Measurements from ENCODE around the gene ST8SIA4.

ST8SIA4 gene

DNA sequence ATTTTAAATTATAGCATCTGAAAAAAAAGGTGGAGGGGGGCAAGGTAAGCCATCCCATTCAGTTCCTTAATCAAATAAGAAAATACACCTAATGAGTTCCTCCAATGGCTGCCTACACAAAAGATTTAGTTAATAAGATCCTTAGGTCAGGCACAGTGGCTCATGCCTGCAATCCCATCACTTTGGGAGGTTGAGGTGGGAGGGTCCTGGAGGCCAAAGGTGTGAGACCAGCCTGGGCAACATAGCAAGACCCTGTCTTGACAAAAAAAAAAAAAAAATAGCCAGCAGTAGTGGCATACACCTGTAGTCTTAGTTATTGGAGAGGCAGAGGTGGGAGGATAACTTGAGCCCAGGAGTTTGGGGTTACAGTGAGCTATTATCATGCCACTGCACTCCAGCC is 78.4 kb downstream of the ST8SIA4 start:
- H4K91ac ChIP-seq (ENCODE audit: low read length): no peak overlapping the region
- no peak overlapping the region for H2AFZ ChIP-seq (ENCODE audit: low read depth, low read length)
- H3K27me3 ChIP-seq (ENCODE audit: control insufficient read depth in 1 of 2, insufficient read depth in 1 of 2, low read length in 2 of 2): no peaks in the 10 kb centered on the region
- H3K4ac ChIP-seq (ENCODE audit: low read depth in 1 of 2, low read length in 2 of 2): no peak overlapping the region
- no peaks in the 10 kb centered on the region for H3K36me3 ChIP-seq (ENCODE audit: control insufficient read depth in 1 of 2, insufficient read depth in 2 of 2, low read depth in 1 of 2, low read length in 2 of 2)
- no peak for DNase-seq
- H3K4me2 ChIP-seq (ENCODE audit: low read length, poor library complexity, severe bottlenecking): no peak overlapping the region
- H3K79me1 ChIP-seq (replicated peaks; ENCODE audit: low read length, poor library complexity, severe bottlenecking): no peaks in the 10 kb centered on the region
- H3K23ac ChIP-seq (ENCODE audit: low read length in 2 of 2): no peak overlapping the region
- H2BK12ac ChIP-seq (ENCODE audit: low read length in 2 of 2): no peak overlapping the region
- H3K4me3 ChIP-seq (ENCODE audit: insufficient read depth in 1 of 2, low read depth in 1 of 2, low read length in 2 of 2): no peak overlapping the region
- no peak overlapping the region for H2BK15ac ChIP-seq (ENCODE audit: low read depth, poor library complexity, severe bottlenecking)
- no peak overlapping the region for H3K14ac ChIP-seq (ENCODE audit: low read length in 2 of 2)
- H3K9me3 ChIP-seq (ENCODE audit: control insufficient read depth, low read length): no peaks in the 10 kb centered on the region
- H2BK120ac ChIP-seq (ENCODE audit: low read depth, low read length): no peak overlapping the region
- H2AK5ac ChIP-seq (ENCODE audit: low read length, severe bottlenecking): no peak overlapping the region
- H3K27ac ChIP-seq (ENCODE audit: low read length, poor library complexity, severe bottlenecking): no peak overlapping the region
- no peaks in the 10 kb centered on the region for H3K4me1 ChIP-seq (ENCODE audit: control insufficient read depth, insufficient read depth, low read depth, low read length)
- H2BK5ac ChIP-seq (ENCODE audit: low read depth, low read length, poor library complexity, severe bottlenecking): no peak overlapping the region
- H4K8ac ChIP-seq (ENCODE audit: low read length): no peak overlapping the region
- H3K18ac ChIP-seq (ENCODE audit: low read depth in 1 of 2, low read length in 2 of 2): no peak overlapping the region
- H3K9ac ChIP-seq (ENCODE audit: low read length): no peak overlapping the region

DNA sequence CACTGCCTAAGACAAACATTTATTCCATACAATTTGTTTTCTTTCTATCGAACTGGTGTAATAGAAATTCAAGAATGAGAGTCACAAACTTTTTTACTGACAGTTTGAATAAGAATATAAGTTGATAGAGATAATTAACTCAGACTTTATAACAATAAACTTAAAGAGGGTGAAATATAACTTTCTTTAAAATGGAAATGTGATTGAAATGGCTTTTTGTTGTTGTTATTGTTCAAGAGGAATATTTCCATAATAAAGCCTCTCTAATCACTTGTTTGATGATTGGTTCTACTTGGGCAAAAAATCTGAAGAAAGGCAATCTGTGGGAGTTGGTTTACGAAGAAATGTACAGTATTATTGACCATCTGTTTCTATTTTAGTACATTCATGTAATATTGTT is 79.3 kb downstream of the ST8SIA4 start:
- Histone ChIP-seq H2AFZ (ENCODE audit: low read depth, low read length) (no peak overlapping the region), H3K4ac (ENCODE audit: low read depth in 1 of 2, low read length in 2 of 2) (no peak overlapping the region), H3K14ac (ENCODE audit: low read length in 2 of 2) (no peak overlapping the region), H2BK12ac (ENCODE audit: low read length in 2 of 2) (no peak overlapping the region), H3K27ac (ENCODE audit: low read length, poor library complexity, severe bottlenecking) (no peak overlapping the region), H3K18ac (ENCODE audit: low read depth in 1 of 2, low read length in 2 of 2) (no peak overlapping the region), H4K91ac (ENCODE audit: low read length) (no peak overlapping the region), H3K36me3 (ENCODE audit: control insufficient read depth in 1 of 2, insufficient read depth in 2 of 2, low read depth in 1 of 2, low read length in 2 of 2) (no peaks in the 10 kb centered on the region), H2BK5ac (ENCODE audit: low read depth, low read length, poor library complexity, severe bottlenecking) (no peak overlapping the region), H2BK120ac (ENCODE audit: low read depth, low read length) (no peak overlapping the region), H3K4me1 (ENCODE audit: control insufficient read depth, insufficient read depth, low read depth, low read length) (no peaks in the 10 kb centered on the region), H2AK5ac (ENCODE audit: low read length, severe bottlenecking) (no peak overlapping the region), H3K27me3 (ENCODE audit: control insufficient read depth in 1 of 2, insufficient read depth in 1 of 2, low read length in 2 of 2) (no peaks in the 10 kb centered on the region), H3K9me3 (ENCODE audit: control insufficient read depth, low read length) (no peaks in the 10 kb centered on the region), H3K79me1 (replicated peaks; ENCODE audit: low read length, poor library complexity, severe bottlenecking) (no peaks in the 10 kb centered on the region), H3K4me3 (ENCODE audit: insufficient read depth in 1 of 2, low read depth in 1 of 2, low read length in 2 of 2) (no peak overlapping the region), H4K8ac (ENCODE audit: low read length) (no peak overlapping the region), H3K23ac (ENCODE audit: low read length in 2 of 2) (no peak overlapping the region), H3K4me2 (ENCODE audit: low read length, poor library complexity, severe bottlenecking) (no peak overlapping the region), H2BK15ac (ENCODE audit: low read depth, poor library complexity, severe bottlenecking) (no peak overlapping the region), H3K9ac (ENCODE audit: low read length) (no peak overlapping the region)
- WGBS: no CpG with 5 or more reads among the region's 2 CpGs
- no peak for DNase-seq

DNA sequence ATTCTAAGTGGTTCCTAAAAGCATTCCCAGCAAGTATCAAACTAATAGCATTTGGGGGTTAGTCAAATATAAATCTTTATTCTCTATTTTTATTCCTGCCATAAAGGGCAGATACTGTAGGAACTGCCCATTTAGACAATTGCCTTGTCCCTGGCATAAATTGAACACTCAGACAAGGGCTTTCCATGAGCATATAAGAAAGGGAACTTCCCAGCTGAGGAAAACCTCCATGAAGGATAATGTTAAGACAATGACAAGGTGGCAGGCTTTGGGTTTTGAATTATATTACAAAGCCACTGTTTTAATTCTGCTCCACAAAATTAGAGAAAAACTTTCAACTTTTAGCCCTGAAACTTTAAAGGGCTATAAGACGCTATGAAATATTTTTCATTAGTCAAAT is 81.3 kb downstream of the ST8SIA4 start:
- Histone ChIP-seq H3K4ac (ENCODE audit: low read depth in 1 of 2, low read length in 2 of 2) (no peak overlapping the region), H2AFZ (ENCODE audit: low read depth, low read length) (no peak overlapping the region), H3K4me3 (ENCODE audit: insufficient read depth in 1 of 2, low read depth in 1 of 2, low read length in 2 of 2) (no peak overlapping the region), H3K27ac (ENCODE audit: low read length, poor library complexity, severe bottlenecking) (no peak overlapping the region), H3K79me1 (replicated peaks; ENCODE audit: low read length, poor library complexity, severe bottlenecking) (no peaks in the 10 kb centered on the region), H2BK5ac (ENCODE audit: low read depth, low read length, poor library complexity, severe bottlenecking) (no peak overlapping the region), H3K9me3 (ENCODE audit: control insufficient read depth, low read length) (no peaks in the 10 kb centered on the region), H3K36me3 (ENCODE audit: control insufficient read depth in 1 of 2, insufficient read depth in 2 of 2, low read depth in 1 of 2, low read length in 2 of 2) (no peaks in the 10 kb centered on the region), H2AK5ac (ENCODE audit: low read length, severe bottlenecking) (no peak overlapping the region), H3K4me1 (ENCODE audit: control insufficient read depth, insufficient read depth, low read depth, low read length) (no peaks in the 10 kb centered on the region), H2BK12ac (ENCODE audit: low read length in 2 of 2) (no peak overlapping the region), H4K8ac (ENCODE audit: low read length) (no peak overlapping the region), H3K23ac (ENCODE audit: low read length in 2 of 2) (no peak overlapping the region), H3K9ac (ENCODE audit: low read length) (no peak overlapping the region), H3K4me2 (ENCODE audit: low read length, poor library complexity, severe bottlenecking) (no peak overlapping the region), H3K27me3 (ENCODE audit: control insufficient read depth in 1 of 2, insufficient read depth in 1 of 2, low read length in 2 of 2) (no peaks in the 10 kb centered on the region), H2BK15ac (ENCODE audit: low read depth, poor library complexity, severe bottlenecking) (no peak overlapping the region), H3K14ac (ENCODE audit: low read length in 2 of 2) (no peak overlapping the region), H2BK120ac (ENCODE audit: low read depth, low read length) (no peak overlapping the region), H4K91ac (ENCODE audit: low read length) (no peak overlapping the region), H3K18ac (ENCODE audit: low read depth in 1 of 2, low read length in 2 of 2) (no peak overlapping the region)
- whole genome bisulfite sequencing: no CpG with 5 or more reads among the region's 1 CpG
- DNase-seq: no peak

DNA sequence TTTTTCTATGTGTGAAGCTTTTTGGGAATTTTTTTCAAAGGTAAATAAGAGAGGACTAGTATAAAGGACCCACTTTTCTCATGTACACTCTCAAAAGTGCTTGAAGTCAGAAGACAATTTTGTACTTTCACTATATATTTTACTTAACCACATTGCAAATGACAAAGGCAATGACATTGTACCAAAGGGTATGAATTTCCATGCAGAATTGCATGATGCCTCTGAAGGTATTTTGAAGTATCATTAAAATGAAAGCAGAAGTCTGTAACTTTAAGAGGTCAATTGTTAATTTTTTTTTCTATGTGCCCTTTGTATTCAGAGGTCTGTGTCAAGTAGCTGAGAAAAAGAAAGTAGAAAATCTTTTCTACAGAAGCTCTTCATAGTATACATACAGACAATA is 84.7 kb downstream of the ST8SIA4 start:
- Histone ChIP-seq H3K79me1 (replicated peaks; ENCODE audit: low read length, poor library complexity, severe bottlenecking) (no peaks in the 10 kb centered on the region), H3K4me2 (ENCODE audit: low read length, poor library complexity, severe bottlenecking) (no peak overlapping the region), H4K91ac (ENCODE audit: low read length) (no peak overlapping the region), H2AK5ac (ENCODE audit: low read length, severe bottlenecking) (no peak overlapping the region), H3K4me1 (ENCODE audit: control insufficient read depth, insufficient read depth, low read depth, low read length) (no peaks in the 10 kb centered on the region), H3K18ac (ENCODE audit: low read depth in 1 of 2, low read length in 2 of 2) (no peak overlapping the region), H2BK12ac (ENCODE audit: low read length in 2 of 2) (no peak overlapping the region), H3K23ac (ENCODE audit: low read length in 2 of 2) (no peak overlapping the region), H2BK120ac (ENCODE audit: low read depth, low read length) (no peak overlapping the region), H3K4ac (ENCODE audit: low read depth in 1 of 2, low read length in 2 of 2) (no peak overlapping the region), H3K9ac (ENCODE audit: low read length) (no peak overlapping the region), H2BK15ac (ENCODE audit: low read depth, poor library complexity, severe bottlenecking) (no peak overlapping the region), H2BK5ac (ENCODE audit: low read depth, low read length, poor library complexity, severe bottlenecking) (no peak overlapping the region), H3K36me3 (ENCODE audit: control insufficient read depth in 1 of 2, insufficient read depth in 2 of 2, low read depth in 1 of 2, low read length in 2 of 2) (no peaks in the 10 kb centered on the region), H3K9me3 (ENCODE audit: control insufficient read depth, low read length) (no peaks in the 10 kb centered on the region), H2AFZ (ENCODE audit: low read depth, low read length) (no peak overlapping the region), H3K14ac (ENCODE audit: low read length in 2 of 2) (no peak overlapping the region), H4K8ac (ENCODE audit: low read length) (no peak overlapping the region), H3K4me3 (ENCODE audit: insufficient read depth in 1 of 2, low read depth in 1 of 2, low read length in 2 of 2) (no peak overlapping the region), H3K27ac (ENCODE audit: low read length, poor library complexity, severe bottlenecking) (no peak overlapping the region), H3K27me3 (ENCODE audit: control insufficient read depth in 1 of 2, insufficient read depth in 1 of 2, low read length in 2 of 2) (no peaks in the 10 kb centered on the region)
- DNase-seq: no peak

All from mesenchymal stem cell (in vitro differentiated cells and primary cell).